CD4-positive, alpha-beta T cell (primary cell): ENCODE data around the gene SPRN. TPM values are rescaled to one million over a fixed set of nuclear protein-coding genes. Genes with fewer than 3 reads are reported as not detected.
"Not testable (repeated sequence)": the region's sequence is repeated elsewhere in the genome, so short reads cannot be mapped to it uniquely, and the experiment has no call there.

Experiments
- ATAC-seq: fragments of 200-7000 bp; cut with Tn5 transposase; one replicate; pipeline ENCODE4 v1.10.0; 2022; ENCODE audit warnings: mild to moderate bottlenecking; ENCODE audit not compliant: poor library complexity
- CTCF ChIA-PET: fragments of 350-600 bp; sonication (Branson Sonifier 250); formaldehyde crosslinking; loops from one replicate; lab custom pipeline; 2021; ENCODE audit warnings: antibody characterized with exemption, inconsistent platforms; lab: Charles Lee
- POLR2A ChIA-PET: fragments of 350-600 bp; sonication (Branson Sonifier 250); formaldehyde crosslinking; loops from one replicate; lab custom pipeline; 2021; ENCODE audit warnings: antibody characterized with exemption, inconsistent platforms; lab: Charles Lee
- DNase-seq, 14 experiments: peaks; one replicate each; pipeline ENCODE4 v3.0.0-alpha.2; 2013 to 2020; ENCODE audit warnings: mixed read lengths in 2 of 14
- H3K27ac ChIP-seq, 2 donors: one replicate each; pipeline versions ENCODE4 v1.5.1 to v1.7.0; 2013; ENCODE audit warnings: low read length in 2 of 2, low read depth in 1 of 2, mild to moderate bottlenecking in 1 of 2
- H3K27me3 ChIP-seq, 2 experiments: 1 replicate in 1 of 2; 2 replicates in 1 of 2; pipeline versions ENCODE4 v1.6.1 to v1.7.0; 2013; ENCODE audit warnings: low read length in 2 of 2, control low read depth in 1 of 2, mild to moderate bottlenecking in 1 of 2, moderate library complexity in 1 of 2; ENCODE audit not compliant: insufficient read depth in 2 of 2, control insufficient read depth in 1 of 2
- H3K36me3 ChIP-seq: one replicate; pipeline ENCODE4 v1.6.1; 2013; ENCODE audit warnings: low read length, control low read depth; ENCODE audit not compliant: insufficient read depth
- H3K4me1 ChIP-seq: one replicate; pipeline ENCODE4 v1.6.1; 2013; ENCODE audit warnings: low read length, control low read depth; ENCODE audit not compliant: insufficient read depth
- H3K4me3 ChIP-seq: one replicate; pipeline ENCODE4 v1.5.1; 2013; ENCODE audit warnings: mild to moderate bottlenecking, low read length, moderate library complexity
- H3K9me3 ChIP-seq, 2 experiments: 1 replicate in 1 of 2; 2 replicates in 1 of 2; pipeline versions ENCODE4 v1.6.1 to v1.7.0; 2013; ENCODE audit warnings: low read length in 2 of 2, mild to moderate bottlenecking in 2 of 2, control low read depth in 1 of 2, moderate library complexity in 1 of 2; ENCODE audit not compliant: control insufficient read depth in 1 of 2, insufficient read depth in 1 of 2
- H3K27ac Mint-ChIP-seq: one replicate; pipeline ENCODE4 v1.8.0; 2020; ENCODE audit warnings: mixed read lengths
- H3K27me3 Mint-ChIP-seq: one replicate; pipeline ENCODE4 v1.8.0; 2021; ENCODE audit warnings: mixed read lengths
- H3K36me3 Mint-ChIP-seq: one replicate; pipeline ENCODE4 v1.8.0; 2021; ENCODE audit warnings: low read depth, mixed read lengths
- H3K4me1 Mint-ChIP-seq: one replicate; pipeline ENCODE4 v1.8.0; 2021; ENCODE audit warnings: low read depth, mixed read lengths
- H3K4me3 Mint-ChIP-seq: one replicate; pipeline ENCODE4 v1.8.0; 2020; ENCODE audit warnings: mild to moderate bottlenecking, mixed read lengths
- H3K9me3 Mint-ChIP-seq: one replicate; pipeline ENCODE4 v1.8.0; 2020; ENCODE audit warnings: mixed read lengths
- intact Hi-C, 2 experiments: fragments of 100-400 bp; cut with DNase I in 1 of 2; cut with micrococcal nuclease in 1 of 2; formaldehyde crosslinking; loops; one replicate each; pipeline versions ENCODE4 v1.15.1 to v1.9.0; 2023 to 2025; cut with DNase I, micrococcal nuclease
- total RNA-seq, 174 experiments: library from RNA in 2 of 174; stranded (reverse) in 2 of 174; gene quantifications; one replicate each; pipeline ENCODE4 v1.2.3 and lab custom pipeline; 2021 to 2026
- TF ChIP-seq, protein P1 (sequence below): fragments of 200-600 bp; IDR thresholded peaks from one replicate; pipeline ENCODE4 v1.8.0; 2022; ENCODE audit warnings: antibody characterized with exemption, mild to moderate bottlenecking

The SPRN gene
- total RNA-seq, 2 experiments from 2014 or later, result not detected

DNA sequence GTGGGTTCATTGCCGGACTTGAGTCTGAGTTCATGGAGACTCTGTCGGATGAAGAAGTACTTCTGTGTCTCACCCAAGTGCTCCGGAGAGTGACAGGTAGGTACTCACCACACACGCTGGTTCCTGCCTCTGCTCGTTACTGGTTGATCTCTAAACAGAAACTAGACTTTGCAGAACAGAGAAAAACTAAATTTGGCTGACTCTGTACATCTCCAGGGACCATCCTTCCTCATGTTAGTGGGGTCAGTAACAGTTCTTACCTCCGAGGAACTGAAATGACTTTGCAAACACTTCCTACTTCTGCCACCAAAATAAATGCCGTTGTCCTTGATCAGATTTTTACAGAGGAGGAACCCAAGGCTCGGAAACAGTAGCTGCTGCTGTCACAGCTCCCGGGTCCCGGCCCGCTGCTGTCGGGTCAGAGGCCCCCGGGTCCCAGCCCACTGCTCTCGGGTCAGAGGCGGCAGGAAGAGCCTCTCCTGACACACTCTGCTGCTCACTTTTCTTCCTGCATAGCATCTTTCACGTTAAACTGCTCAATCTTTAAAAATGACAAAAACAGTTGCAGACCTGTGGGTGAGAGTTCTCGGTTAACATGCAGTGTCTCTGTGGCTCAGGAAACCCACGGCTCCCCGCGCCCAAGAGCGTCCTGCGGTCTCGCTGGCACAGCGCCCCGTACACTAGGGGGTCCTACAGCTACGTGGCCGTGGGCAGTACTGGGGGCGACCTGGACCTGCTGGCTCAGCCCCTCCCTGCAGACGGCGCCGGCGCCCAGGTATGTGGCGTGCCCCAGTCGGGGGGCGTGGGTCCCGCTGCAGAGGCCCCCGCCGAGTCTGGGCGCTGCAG lies 35.2 kb downstream of the SPRN start:
- intact Hi-C loops, result no loop called here

DNA sequence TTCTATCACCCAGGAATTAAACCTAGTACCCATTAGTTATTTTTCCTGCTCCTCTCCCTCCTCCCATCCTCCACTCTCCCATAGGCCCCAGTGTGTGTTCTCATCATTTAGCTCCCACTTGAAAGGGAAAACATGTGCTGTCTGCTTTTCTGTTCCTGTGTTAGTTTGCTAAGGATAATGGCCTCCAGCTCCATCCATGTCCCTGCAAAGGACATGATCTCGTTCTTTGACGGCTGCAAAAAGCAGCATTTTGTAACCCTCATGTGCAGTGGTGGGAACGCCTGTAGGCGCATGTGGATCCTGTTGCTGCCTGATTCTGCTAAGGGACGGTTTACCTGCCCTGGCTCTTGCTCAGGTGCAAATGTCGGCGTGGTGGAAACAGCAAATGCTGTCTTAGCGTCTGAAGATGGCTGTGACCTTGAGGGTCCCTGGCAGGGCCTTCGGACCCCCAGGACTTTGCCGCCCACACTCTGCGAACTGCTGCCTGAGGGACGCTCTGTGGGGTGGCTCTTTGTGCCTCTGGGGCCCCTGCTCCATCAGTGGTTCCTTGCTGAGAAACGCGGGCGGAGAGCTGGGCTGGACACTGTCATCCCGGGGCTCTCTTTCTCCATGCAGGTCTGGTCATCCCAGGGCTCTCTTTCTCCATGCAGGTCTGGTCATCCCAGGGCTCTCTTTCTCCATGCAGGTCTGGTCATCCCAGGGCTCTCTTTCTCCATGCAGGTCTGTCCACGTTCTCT lies 36.0 kb downstream of the SPRN start:
- POLR2A ChIA-PET, result interaction anchor here (0.8 to 2.6 kb wide), 6 partner anchors 10 to 52 kb away, joined by 3 to 19 read pairs (median 7); partner anchors contain the start of genes CALY, ECHS1, FUOM and PAOX
- no peaks in the 10 kb centered on the region for H3K36me3 Mint-ChIP-seq
- H3K27me3 Mint-ChIP-seq, result no peaks in the 10 kb centered on the region
- Histone ChIP-seq H3K36me3 (peaks cover 3% of the 10 kb centered on the region), H3K9me3 (no peaks in the 10 kb centered on the region), H3K4me1 (peaks cover 48% of the 10 kb centered on the region), H3K4me3 (peak overlapping the region; percentile 62), H3K27me3 (no peaks in the 10 kb centered on the region), H3K27ac (peak overlapping the region; percentile 70 to 78)
- DNase-seq, result peak in 1 of 14 experiments; percentile 15
- TF ChIP-seq, protein P1, sequence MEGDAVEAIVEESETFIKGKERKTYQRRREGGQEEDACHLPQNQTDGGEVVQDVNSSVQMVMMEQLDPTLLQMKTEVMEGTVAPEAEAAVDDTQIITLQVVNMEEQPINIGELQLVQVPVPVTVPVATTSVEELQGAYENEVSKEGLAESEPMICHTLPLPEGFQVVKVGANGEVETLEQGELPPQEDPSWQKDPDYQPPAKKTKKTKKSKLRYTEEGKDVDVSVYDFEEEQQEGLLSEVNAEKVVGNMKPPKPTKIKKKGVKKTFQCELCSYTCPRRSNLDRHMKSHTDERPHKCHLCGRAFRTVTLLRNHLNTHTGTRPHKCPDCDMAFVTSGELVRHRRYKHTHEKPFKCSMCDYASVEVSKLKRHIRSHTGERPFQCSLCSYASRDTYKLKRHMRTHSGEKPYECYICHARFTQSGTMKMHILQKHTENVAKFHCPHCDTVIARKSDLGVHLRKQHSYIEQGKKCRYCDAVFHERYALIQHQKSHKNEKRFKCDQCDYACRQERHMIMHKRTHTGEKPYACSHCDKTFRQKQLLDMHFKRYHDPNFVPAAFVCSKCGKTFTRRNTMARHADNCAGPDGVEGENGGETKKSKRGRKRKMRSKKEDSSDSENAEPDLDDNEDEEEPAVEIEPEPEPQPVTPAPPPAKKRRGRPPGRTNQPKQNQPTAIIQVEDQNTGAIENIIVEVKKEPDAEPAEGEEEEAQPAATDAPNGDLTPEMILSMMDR, result no peak
- peaks cover 38% of the 10 kb centered on the region for H3K4me1 Mint-ChIP-seq
- peak overlapping the region; percentile 93 for H3K27ac Mint-ChIP-seq
- no peak for ATAC-seq
- no peaks in the 10 kb centered on the region for H3K9me3 Mint-ChIP-seq
- CTCF ChIA-PET, result no interaction called here
- peak overlapping the region; percentile 88 for H3K4me3 Mint-ChIP-seq
- intact Hi-C loops, result no loop called here

More for the DNA sequence above, 35.2 kb downstream of the SPRN start:
- peak overlapping the region; percentile 62 for H3K4me3 ChIP-seq
- H3K27ac ChIP-seq, result peak overlapping the region; percentile 70 to 78
- no peaks in the 10 kb centered on the region for H3K9me3 ChIP-seq
- Mint-ChIP-seq H3K4me3 (peak overlapping the region; percentile 88), H3K27me3 (no peaks in the 10 kb centered on the region), H3K4me1 (peaks cover 42% of the 10 kb centered on the region), H3K36me3 (no peaks in the 10 kb centered on the region), H3K9me3 (no peaks in the 10 kb centered on the region), H3K27ac (peak overlapping the region; percentile 93)
- TF ChIP-seq, protein P1, result no peak
- no peaks in the 10 kb centered on the region for H3K27me3 ChIP-seq
- CTCF ChIA-PET, result interaction anchor here (1.0 to 1.6 kb wide), 2 partner anchors 59 to 81 kb away, joined by 5 to 9 read pairs; no protein-coding TSS in a partner anchor
- no peaks in the 10 kb centered on the region for H3K36me3 ChIP-seq
- ATAC-seq, result peak; percentile 64
- POLR2A ChIA-PET, result interaction anchor here (0.7 to 2.6 kb wide), 6 partner anchors 11 to 81 kb away, joined by 3 to 19 read pairs (median 7); partner anchors contain the start of genes CALY, ECHS1, FUOM and PAOX
- peaks cover 52% of the 10 kb centered on the region for H3K4me1 ChIP-seq
- peak in 10 of 14 experiments; percentile 36 to 71 (median 46) for DNase-seq

DNA sequence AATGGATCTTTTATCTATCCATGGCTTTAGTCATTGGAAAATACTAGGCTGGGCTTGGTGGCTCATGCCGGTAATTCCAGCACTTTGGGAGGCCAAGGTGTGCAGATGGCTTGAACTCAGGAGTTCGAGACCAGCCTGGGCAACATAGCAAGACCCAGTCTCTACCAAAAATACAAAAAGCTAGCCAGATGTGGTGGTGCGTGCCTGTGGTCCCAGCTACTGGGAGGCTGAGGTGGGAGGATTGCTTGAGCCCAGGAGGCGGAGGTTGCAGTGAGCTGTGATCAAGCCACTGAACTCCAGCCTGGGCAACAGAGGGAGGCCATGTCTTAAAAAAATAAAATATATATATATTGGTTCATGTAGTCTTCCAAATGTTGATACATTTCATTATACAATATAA lies 37.5 kb downstream of the SPRN start:
- not testable (repeated sequence) for H3K36me3 Mint-ChIP-seq

More for the DNA sequence above, 37.5 kb downstream of the SPRN start:
- H3K27ac ChIP-seq, ATAC-seq, H3K36me3 ChIP-seq, H3K9me3 ChIP-seq, DNase-seq, H3K4me3 ChIP-seq, H3K27me3 ChIP-seq, H3K9me3 Mint-ChIP-seq, CTCF ChIA-PET, H3K27ac Mint-ChIP-seq, H3K27me3 Mint-ChIP-seq, POLR2A ChIA-PET, intact Hi-C loops, H3K4me3 Mint-ChIP-seq: not testable (repeated sequence)
- H3K4me1 ChIP-seq, result peaks cover 37% of the 10 kb centered on the region
- H3K4me1 Mint-ChIP-seq, result peaks cover 39% of the 10 kb centered on the region
